ENCODE data around the gene ACP4.

The ACP4 gene

GRCh38 chr19:50820549-50821247 is 30.5 kb downstream of the ACP4 start:
- no peak for DNase-seq (ENCODE audit: low read depth in 3 of 3, low spot score in 1 of 3)

- no peak for DNase-seq (ENCODE audit: low read depth in 3 of 3, low spot score in 1 of 3)
Observed at GRCh38 chr19:50821248-50821612, 31.0 kb downstream of the ACP4 start.

GRCh38 chr19:50821622-50822021 is 31.4 kb downstream of the ACP4 start:
- DNase-seq (ENCODE audit: low read depth in 3 of 3, low spot score in 1 of 3): no peak

DNA sequence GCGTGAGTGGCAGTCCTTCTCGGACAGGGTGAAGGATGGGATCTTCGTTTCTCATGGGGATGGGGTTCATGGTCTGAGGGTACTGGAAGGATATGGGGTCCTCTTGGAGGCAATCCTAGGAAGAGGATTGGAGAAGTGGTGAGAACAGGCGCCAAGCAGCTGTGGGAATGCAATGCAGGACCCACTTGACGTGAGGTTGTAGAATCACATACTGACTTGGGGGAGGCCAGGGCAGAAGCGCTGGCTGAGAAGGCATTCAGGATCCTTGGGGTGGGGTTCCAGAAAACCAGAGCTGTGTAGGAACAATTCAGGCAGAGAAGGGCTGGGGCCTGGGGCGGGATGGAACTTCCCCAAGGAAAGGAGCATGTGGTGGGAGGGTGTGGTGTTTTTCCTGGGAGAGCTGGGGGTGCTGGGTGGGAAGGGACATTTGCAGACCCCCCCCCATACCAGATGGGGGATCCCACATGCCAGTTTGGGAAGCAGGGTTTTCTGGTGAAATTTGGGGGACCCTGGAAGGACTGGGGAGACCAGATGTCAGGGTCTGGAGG is 32.5 kb downstream of the ACP4 start:
- no peak for DNase-seq (ENCODE audit: low read depth in 3 of 3, low spot score in 1 of 3)

- no peak for DNase-seq (ENCODE audit: low read depth in 3 of 3, low spot score in 1 of 3)
Observed at GRCh38 chr19:50823389-50824042, 33.3 kb downstream of the ACP4 start, which contains the start of gene KLK1. TSS of gene KLK1 (minus strand) at chr19:50823787. CDS start at chr19:50823748, 39 bp downstream.

DNA sequence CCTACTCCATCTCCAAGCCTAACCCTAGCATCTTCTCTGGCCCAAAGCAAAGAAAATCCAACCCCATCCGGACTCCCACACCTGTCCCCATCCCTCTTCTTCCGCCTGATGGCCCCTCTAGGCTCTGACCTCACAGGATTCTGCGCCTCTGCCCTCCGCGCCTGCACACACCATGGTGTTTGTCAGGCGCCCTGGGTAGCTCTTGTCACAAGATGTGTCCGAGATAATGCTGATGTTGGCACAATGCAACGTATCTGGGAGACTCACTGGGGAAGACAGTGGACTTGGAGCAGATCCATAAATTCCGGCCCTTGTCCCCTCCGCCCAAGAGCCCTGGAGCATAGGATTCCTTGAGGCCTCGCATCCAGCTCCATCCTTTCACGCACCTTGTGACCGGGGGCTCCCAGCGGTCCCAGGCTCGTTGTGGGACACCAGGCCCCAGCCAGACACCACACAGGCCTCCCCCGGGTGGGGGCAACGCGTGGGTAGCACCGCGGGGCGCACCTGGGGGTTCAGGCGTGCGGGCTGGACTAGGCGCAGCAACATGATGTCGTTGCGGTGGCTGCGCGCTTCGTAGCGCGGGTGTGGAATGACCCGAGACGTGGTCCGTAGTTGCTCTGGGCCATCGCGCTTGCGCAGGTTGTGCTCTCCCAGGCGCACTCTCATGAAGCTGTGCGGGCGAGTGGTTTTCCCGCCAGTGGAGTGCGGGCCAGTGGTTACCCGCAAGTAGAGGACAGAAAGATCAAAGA is 36.5 kb downstream of the ACP4 start:
- DNase-seq (ENCODE audit: low read depth in 3 of 3, low spot score in 1 of 3): no peak

- no peak for DNase-seq (ENCODE audit: low read depth in 3 of 3, low spot score in 1 of 3)
Observed at GRCh38 chr19:50827476-50827875, 37.3 kb downstream of the ACP4 start.

GRCh38 chr19:50829801-50830200 is 39.6 kb downstream of the ACP4 start:
- DNase-seq (ENCODE audit: low read depth in 3 of 3, low spot score in 1 of 3): no peak

DNA sequence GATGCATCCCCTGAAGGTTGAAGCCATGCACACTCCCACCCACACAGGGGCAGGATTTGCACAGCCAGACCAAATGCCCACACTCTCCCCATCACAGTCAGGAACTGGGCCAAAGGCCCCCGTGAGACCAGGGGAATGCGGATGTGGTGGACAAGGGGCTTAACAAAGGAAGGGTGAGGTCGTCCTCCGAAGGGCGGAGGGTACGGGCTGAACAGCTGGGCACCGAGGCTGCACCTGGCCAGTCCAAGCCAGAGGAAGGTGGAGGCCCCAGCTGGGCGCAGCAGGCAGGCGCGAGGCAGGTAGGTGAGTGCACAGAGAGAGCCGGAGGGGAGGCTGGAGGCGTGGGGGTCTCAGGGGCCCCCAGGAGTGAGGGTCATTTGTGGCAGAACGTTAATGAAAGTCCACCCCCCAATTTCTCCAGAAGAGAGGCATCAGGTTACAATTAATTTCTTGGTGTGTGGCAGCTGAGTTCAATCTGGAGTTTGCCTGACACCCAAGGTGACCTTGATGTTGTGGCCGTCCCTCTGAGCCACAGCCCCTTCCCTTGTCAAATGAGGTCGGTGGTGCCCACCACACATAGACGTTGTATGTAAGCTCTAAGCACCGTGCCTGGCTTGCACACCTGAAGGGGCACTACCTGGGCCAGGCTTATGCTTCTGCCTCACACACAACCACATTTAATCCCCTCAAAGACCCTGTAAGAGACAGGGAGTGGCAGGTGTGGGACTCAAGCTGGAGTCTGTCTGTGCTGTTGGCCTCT is 40.2 kb downstream of the ACP4 start:
- no peak for DNase-seq (ENCODE audit: low read depth in 3 of 3, low spot score in 1 of 3)

DNA sequence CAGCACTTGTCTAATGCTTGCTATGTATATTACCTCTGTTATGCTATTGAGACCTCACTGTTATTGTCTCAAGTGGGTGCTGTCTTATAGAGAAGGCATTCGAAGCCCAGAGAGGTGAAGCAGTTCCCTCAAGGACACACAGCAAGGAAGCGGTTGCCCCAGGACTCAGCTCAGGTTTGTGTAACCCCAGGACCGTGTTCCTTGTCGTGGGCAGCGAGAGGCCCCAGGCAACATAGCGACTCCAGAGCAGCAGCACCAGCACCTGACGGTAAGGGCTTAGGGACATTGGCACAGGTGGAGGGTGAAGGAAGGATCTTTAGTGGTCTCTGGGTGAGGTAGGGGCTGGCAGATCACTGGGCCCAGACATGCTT is 40.8 kb downstream of the ACP4 start:
- no peak for DNase-seq (ENCODE audit: low read depth in 3 of 3, low spot score in 1 of 3)

GRCh38 chr19:50832666-50833065 is 42.5 kb downstream of the ACP4 start:
- DNase-seq (ENCODE audit: low read depth in 3 of 3, low spot score in 1 of 3): no peak

- DNase-seq (ENCODE audit: low read depth in 3 of 3, low spot score in 1 of 3): no peak
Observed at GRCh38 chr19:50833117-50833801, 43.0 kb downstream of the ACP4 start, which contains the start of gene KLK15. TSS of gene KLK15 (minus strand) at chr19:50833574. CDS start at chr19:50831492, 2,082 bp downstream.

DNA sequence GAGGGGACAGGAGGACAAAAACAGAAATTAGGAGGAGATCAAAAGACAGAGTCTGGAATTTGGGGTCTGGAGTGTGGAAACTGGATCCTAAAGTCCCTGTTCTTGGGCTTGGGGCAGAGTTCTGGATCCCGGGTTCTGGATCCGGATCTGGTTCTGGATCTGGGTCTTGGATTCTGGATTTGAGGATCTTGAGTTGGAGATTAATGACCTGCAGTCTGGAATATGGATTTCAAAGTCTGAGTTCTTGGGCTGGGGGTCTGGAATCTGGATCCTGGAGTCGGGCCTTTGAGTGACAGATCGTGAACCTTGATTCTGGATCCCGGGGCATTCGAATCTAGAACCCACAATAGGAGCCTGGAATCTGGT is 43.6 kb downstream of the ACP4 start:
- no peak for DNase-seq (ENCODE audit: low read depth in 3 of 3, low spot score in 1 of 3)

GRCh38 chr19:50835103-50835784 is 45.0 kb downstream of the ACP4 start:
- no peak for DNase-seq (ENCODE audit: low read depth in 3 of 3, low spot score in 1 of 3)

- DNase-seq (ENCODE audit: low read depth in 3 of 3, low spot score in 1 of 3): peak in 2 of 3 donors; percentile 26 to 61
Observed at GRCh38 chr19:50835785-50836542, 45.7 kb downstream of the ACP4 start.

DNA sequence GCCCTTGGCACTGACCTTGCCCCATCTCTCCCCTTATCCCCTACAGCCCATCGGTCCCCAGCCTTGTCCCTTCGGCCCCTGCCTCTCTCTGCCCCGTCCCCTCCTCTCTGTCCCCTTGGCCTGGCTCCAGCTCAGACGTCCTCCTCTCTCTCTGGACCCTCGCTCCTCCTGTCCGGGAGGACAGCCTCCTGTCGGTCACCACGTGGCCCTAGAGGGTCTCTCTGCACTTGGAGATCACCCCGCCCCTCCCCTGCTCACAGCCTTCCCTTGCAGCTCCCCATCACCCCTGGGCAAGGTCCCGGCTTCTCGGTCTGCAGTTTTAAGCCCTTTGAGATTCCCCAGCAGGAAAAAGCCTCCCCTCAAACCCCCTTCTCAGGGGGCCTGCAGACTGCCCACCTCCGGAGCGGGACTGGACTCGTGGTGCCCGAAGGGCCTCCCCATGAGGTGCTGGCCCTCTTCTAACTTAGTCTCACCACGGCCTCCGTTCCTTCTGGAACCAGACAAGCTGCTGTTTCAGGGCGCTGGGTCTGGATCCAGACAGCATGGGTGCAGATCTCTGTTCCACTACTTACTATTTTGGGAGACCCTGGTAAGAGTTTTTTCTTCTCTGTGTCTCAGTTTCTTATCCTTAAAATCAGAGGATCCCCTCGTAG is 46.5 kb downstream of the ACP4 start:
- DNase-seq (ENCODE audit: low read depth in 3 of 3, low spot score in 1 of 3): no peak

GRCh38 chr19:50837300-50837699 is 47.1 kb downstream of the ACP4 start:
- DNase-seq (ENCODE audit: low read depth in 3 of 3, low spot score in 1 of 3): no peak

DNA sequence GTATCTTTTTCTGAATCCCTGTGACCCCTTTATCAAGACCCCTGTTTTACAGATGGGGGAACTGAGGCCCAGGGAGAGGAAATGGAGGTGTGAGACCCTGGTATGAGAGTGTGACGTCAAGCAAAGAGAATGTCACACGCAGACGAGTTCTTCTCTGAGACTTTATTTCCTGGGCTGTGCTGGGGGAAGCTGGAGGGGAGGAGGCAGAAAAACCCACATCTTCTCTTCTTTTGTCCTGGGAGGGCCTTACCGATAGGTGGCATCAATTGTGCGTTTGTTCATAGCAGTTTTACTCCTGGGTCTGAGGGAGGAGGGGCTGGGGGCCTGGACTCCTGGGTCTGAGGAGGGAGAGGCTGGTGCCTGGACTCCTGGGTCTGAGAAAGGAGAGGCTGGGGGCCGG is 48.0 kb downstream of the ACP4 start:
- DNase-seq (ENCODE audit: low read depth in 3 of 3, low spot score in 1 of 3): no peak
